Keratinocyte (primary cell): ENCODE results near the gene DPYD. TPM values are rescaled to one million over a fixed set of nuclear protein-coding genes. Genes with fewer than 3 reads are reported as not detected.

ENCODE experiments used
- DNase-seq: peaks from one replicate; pipeline ENCODE4 v3.0.0-alpha.2; 2011; ENCODE audit warnings: low read depth, missing footprints, low spot score
- FAIRE-seq: peaks from 2 replicates; lab custom pipeline; 2011; peaks lifted over from hg19 to GRCh38; lab: Jason Lieb, UNC
- H2AFZ ChIP-seq: 2 replicates; pipeline ENCODE4 v1.6.0; 2012; ENCODE audit warnings: low read length, control low read depth, inconsistent platforms; ENCODE audit not compliant: control insufficient read depth
- H3K27ac ChIP-seq: 2 replicates; pipeline ENCODE4 v1.5.1; 2011; ENCODE audit warnings: low read length; ENCODE audit not compliant: control insufficient read depth, insufficient read depth
- H3K27me3 ChIP-seq: 3 replicates; pipeline ENCODE4 v1.6.0; 2011; ENCODE audit warnings: low read length; ENCODE audit not compliant: control insufficient read depth, insufficient read depth; ENCODE audit errors: extremely low read depth
- H3K36me3 ChIP-seq, 2 experiments: 2 replicates in 1 of 2; 3 replicates in 1 of 2; pipeline ENCODE4 v1.5.1; 2011; ENCODE audit warnings: low read length in 2 of 2, mild to moderate bottlenecking in 1 of 2; ENCODE audit not compliant: control insufficient read depth in 2 of 2, insufficient read depth in 2 of 2; ENCODE audit errors: extremely low read depth in 1 of 2
- H3K4me1 ChIP-seq: 3 replicates; pipeline ENCODE4 v1.5.1; 2011; ENCODE audit warnings: low read length; ENCODE audit not compliant: control insufficient read depth, insufficient read depth; ENCODE audit errors: extremely low read depth
- H3K4me2 ChIP-seq: 3 replicates; pipeline ENCODE4 v1.6.0; 2011; ENCODE audit warnings: low read depth, low read length; ENCODE audit not compliant: control insufficient read depth, insufficient read depth; ENCODE audit errors: extremely low read depth
- H3K4me3 ChIP-seq, 3 experiments: fragments of 200-600 bp in 1 of 3; sonication (generic) in 1 of 3; 2 replicates in 2 of 3; 3 replicates in 1 of 3; pipeline ENCODE4 v1.5.1; 2011 to 2016; ENCODE audit warnings: low read length in 3 of 3, mild to moderate bottlenecking in 3 of 3, control low read depth in 2 of 3, inconsistent platforms in 1 of 3, low read depth in 1 of 3, mixed read lengths in 1 of 3, mixed run types in 1 of 3, moderate library complexity in 1 of 3; ENCODE audit not compliant: control insufficient read depth in 2 of 3, insufficient read depth in 2 of 3; ENCODE audit errors: extremely low read depth in 1 of 3
- H3K79me2 ChIP-seq: 2 replicates; pipeline ENCODE4 v1.6.0; 2012; ENCODE audit warnings: low read length; ENCODE audit not compliant: control insufficient read depth, insufficient read depth
- H3K9ac ChIP-seq: 3 replicates; pipeline ENCODE4 v1.6.0; 2011; ENCODE audit warnings: low read length; ENCODE audit not compliant: control insufficient read depth, insufficient read depth; ENCODE audit errors: extremely low read depth
- H3K9me1 ChIP-seq: 3 replicates; pipeline ENCODE4 v1.6.0; 2011; ENCODE audit warnings: low read length; ENCODE audit not compliant: control insufficient read depth, insufficient read depth; ENCODE audit errors: extremely low read depth
- H3K9me3 ChIP-seq: 2 replicates; pipeline ENCODE4 v1.5.1; 2012; ENCODE audit warnings: low read depth, low read length; ENCODE audit not compliant: control insufficient read depth
- H4K20me1 ChIP-seq: 3 replicates; pipeline ENCODE4 v1.6.0; 2011; ENCODE audit warnings: low read length; ENCODE audit not compliant: control insufficient read depth, insufficient read depth; ENCODE audit errors: extremely low read depth
- EZH2 ChIP-seq: IDR thresholded peaks from one replicate; pipeline ENCODE4 v1.6.1; 2012; ENCODE audit warnings: inconsistent platforms, mild to moderate bottlenecking, low read length, moderate library complexity
- dilution Hi-C: fragments of 300-500 bp; cut with MboI; formaldehyde crosslinking; loops from one replicate; pipeline ENCODE4 v1.7.0; 2020; ENCODE audit warnings: low sequenced_read_pairs; ENCODE audit not compliant: extremely low pct_ligation_motif_present
- polyA plus RNA-seq, 5 experiments: library from polyadenylated mRNA; depleted of rRNA in 3 of 5; stranded (reverse) in 3 of 5; stranded (forward) in 1 of 5; unstranded in 1 of 5; fragments of >200 nt; gene quantifications; 1 replicate in 1 of 5; 2 replicates in 3 of 5; 3 replicates in 1 of 5; pipeline versions ENCODE4 v1.2.1 to v1.2.3, GENCODE V29; 2011 to 2012; ENCODE audit warnings: missing spikeins in 2 of 5, low read depth in 1 of 5, low replicate concordance in 1 of 5
- TF ChIP-seq, protein P1 (sequence below), 3 experiments: IDR thresholded peaks in 1 of 3; conservative IDR thresholded peaks in 1 of 3; optimal IDR thresholded peaks in 1 of 3; 2 replicates in 2 of 3; 3 replicates in 1 of 3; pipeline versions ENCODE3 to v1.5.1; 2011; ENCODE audit warnings: low read length in 3 of 3, mild to moderate bottlenecking in 3 of 3, moderate library complexity in 2 of 3, control low read depth in 1 of 3, inconsistent platforms in 1 of 3; ENCODE audit not compliant: insufficient read depth in 2 of 3; ENCODE audit errors: extremely low read depth in 1 of 3

The DPYD gene
- polyA plus RNA-seq, 1 donor (not counting 4 experiments of a cell fraction or from before 2014, with no cell fraction given), result 1.9 TPM

DNA sequence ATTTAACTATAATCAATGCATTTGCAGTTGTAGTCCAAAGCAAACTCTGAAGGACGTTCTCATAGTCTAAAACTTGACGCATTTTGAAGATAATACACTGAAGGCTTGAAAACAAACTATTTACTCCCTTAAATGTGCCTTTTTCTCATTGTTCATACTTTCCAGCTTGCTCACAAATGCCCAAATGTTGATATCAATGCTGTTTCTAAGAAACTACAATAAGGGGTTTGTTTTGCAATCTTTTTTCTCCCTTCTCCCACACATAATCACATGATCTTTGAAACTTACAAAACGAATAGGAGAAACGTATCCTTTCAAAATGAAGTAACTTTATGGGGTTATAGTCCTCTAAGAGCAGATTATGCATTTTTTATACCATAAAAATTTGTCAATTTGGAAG is 508.7 kb downstream of the DPYD start:
- no peak overlapping the region for H3K4me2 ChIP-seq
- no peaks in the 10 kb centered on the region for H3K27me3 ChIP-seq
- no peaks in the 10 kb centered on the region for H3K4me1 ChIP-seq
- H3K79me2 ChIP-seq, result no peaks in the 10 kb centered on the region
- no peaks in the 10 kb centered on the region for H3K9me1 ChIP-seq
- no peak overlapping the region for H3K27ac ChIP-seq
- no peaks in the 10 kb centered on the region for H3K9me3 ChIP-seq
- FAIRE-seq, result no peak
- TF ChIP-seq, protein P1, sequence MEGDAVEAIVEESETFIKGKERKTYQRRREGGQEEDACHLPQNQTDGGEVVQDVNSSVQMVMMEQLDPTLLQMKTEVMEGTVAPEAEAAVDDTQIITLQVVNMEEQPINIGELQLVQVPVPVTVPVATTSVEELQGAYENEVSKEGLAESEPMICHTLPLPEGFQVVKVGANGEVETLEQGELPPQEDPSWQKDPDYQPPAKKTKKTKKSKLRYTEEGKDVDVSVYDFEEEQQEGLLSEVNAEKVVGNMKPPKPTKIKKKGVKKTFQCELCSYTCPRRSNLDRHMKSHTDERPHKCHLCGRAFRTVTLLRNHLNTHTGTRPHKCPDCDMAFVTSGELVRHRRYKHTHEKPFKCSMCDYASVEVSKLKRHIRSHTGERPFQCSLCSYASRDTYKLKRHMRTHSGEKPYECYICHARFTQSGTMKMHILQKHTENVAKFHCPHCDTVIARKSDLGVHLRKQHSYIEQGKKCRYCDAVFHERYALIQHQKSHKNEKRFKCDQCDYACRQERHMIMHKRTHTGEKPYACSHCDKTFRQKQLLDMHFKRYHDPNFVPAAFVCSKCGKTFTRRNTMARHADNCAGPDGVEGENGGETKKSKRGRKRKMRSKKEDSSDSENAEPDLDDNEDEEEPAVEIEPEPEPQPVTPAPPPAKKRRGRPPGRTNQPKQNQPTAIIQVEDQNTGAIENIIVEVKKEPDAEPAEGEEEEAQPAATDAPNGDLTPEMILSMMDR (optimal IDR thresholded peaks at IDR 0.05 in 1 of 3, IDR thresholded peaks at IDR 0.05 in 1 of 3, conservative IDR thresholded peaks at IDR 0.05 in 1 of 3; ENCODE audit: extremely low read depth in 1 of 3, insufficient read depth in 2 of 3, low read length in 3 of 3), result no peak
- no peak for TF ChIP-seq EZH2
- H3K36me3 ChIP-seq, result no peaks in the 10 kb centered on the region
- H3K9ac ChIP-seq, result no peak overlapping the region
- dilution Hi-C loops, result no loop called here
- no peak for DNase-seq
- no peak overlapping the region for H3K4me3 ChIP-seq
- H2AFZ ChIP-seq, result no peak overlapping the region
- no peaks in the 10 kb centered on the region for H4K20me1 ChIP-seq

DNA sequence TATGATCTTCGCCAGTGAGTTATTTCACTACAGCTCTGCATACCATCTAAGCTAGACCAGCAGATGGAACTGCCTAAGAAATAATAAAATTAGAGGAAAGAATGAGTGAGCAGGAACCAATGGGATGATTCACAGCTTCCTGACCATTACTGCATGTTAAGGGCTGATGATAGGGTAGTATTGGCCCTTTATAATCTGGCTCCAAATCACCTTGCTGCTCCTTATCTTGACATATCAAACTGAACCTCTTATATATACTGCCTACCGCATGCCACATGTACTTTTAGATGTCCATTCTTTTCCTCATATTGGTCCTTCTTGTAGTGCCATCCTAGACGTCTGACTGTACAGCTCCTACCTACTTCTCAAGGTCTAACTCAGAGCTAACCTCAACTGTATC is 524.4 kb downstream of the DPYD start:
- Histone ChIP-seq H3K27me3 (no peaks in the 10 kb centered on the region), H3K4me2 (no peak overlapping the region), H3K9me3 (no peaks in the 10 kb centered on the region), H3K4me1 (no peaks in the 10 kb centered on the region), H3K79me2 (no peaks in the 10 kb centered on the region), H3K4me3 (no peak overlapping the region), H4K20me1 (no peaks in the 10 kb centered on the region), H3K27ac (no peak overlapping the region), H3K9me1 (no peaks in the 10 kb centered on the region), H3K9ac (no peak overlapping the region), H2AFZ (no peak overlapping the region), H3K36me3 (no peaks in the 10 kb centered on the region)
- dilution Hi-C loops, result no loop called here
- FAIRE-seq, result no peak
- TF ChIP-seq EZH2, result no peak
- TF ChIP-seq, protein P1 (optimal IDR thresholded peaks at IDR 0.05 in 1 of 3, IDR thresholded peaks at IDR 0.05 in 1 of 3, conservative IDR thresholded peaks at IDR 0.05 in 1 of 3; ENCODE audit: extremely low read depth in 1 of 3, insufficient read depth in 2 of 3, low read length in 3 of 3), result no peak
- no peak for DNase-seq
